ENCODE data around the gene KRT25. TPM values are rescaled to one million over a fixed set of nuclear protein-coding genes. Genes with fewer than 3 reads are reported as not detected.

The KRT25 gene
- total and polyA plus RNA-seq, 2 donors from 2014 or later, result not detected

GRCh38 chr17:40735016-40735415 lies 20.1 kb downstream of the KRT25 start:
- Histone ChIP-seq H3K36me3 (ENCODE audit: control insufficient read depth in 2 of 3, insufficient read depth in 3 of 3, low read length in 3 of 3) (no peaks in the 10 kb centered on the region), H3K27me3 (ENCODE audit: control insufficient read depth, insufficient read depth, low read length) (no peaks in the 10 kb centered on the region), H3K9me3 (ENCODE audit: control insufficient read depth in 2 of 3, insufficient read depth in 1 of 3, low read length in 3 of 3) (no peaks in the 10 kb centered on the region), H3K9ac (ENCODE audit: low read length in 3 of 3) (no peak overlapping the region), H3K4me3 (ENCODE audit: low read length in 3 of 3) (no peak overlapping the region), H3K4me1 (ENCODE audit: control insufficient read depth in 2 of 3, insufficient read depth in 2 of 3, low read depth in 1 of 3, low read length in 3 of 3) (no peaks in the 10 kb centered on the region), H3K27ac (ENCODE audit: low read depth in 2 of 2, low read length in 2 of 2) (no peak overlapping the region)
- DNase-seq (no peak), FAIRE-seq (no peak)
- no peak for TF ChIP-seq CTCF (IDR thresholded peaks at IDR 0.05; ENCODE audit: borderline replicate concordance, extremely low read depth, insufficient read depth)
- intact Hi-C loops (cut with DNase I), result no loop called here

DNA sequence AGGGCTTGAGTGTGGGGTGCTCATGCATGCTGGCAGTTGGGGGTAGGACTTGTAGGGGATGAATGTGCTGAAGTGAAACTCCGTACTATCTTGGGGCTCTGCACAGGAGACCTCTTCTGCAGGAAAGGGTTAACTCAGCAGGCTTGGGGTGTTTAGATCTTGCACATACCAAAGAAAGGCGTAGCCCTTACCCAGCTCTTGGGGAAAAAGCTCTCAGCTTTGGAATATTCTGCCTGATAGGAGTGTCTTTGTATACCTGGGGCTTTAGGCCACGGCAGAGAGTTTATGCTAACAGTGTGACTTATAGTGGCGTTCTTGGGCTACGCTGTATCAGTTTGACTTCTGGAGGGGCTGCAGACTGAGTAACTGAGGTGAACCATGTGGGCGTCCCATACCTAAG lies 21.1 kb downstream of the KRT25 start:
- Histone ChIP-seq H3K9me3 (ENCODE audit: control insufficient read depth in 2 of 3, insufficient read depth in 1 of 3, low read length in 3 of 3) (no peaks in the 10 kb centered on the region), H3K4me1 (ENCODE audit: control insufficient read depth in 2 of 3, insufficient read depth in 2 of 3, low read depth in 1 of 3, low read length in 3 of 3) (no peaks in the 10 kb centered on the region), H3K27ac (ENCODE audit: low read depth in 2 of 2, low read length in 2 of 2) (no peak overlapping the region), H3K9ac (ENCODE audit: low read length in 3 of 3) (no peak overlapping the region), H3K36me3 (ENCODE audit: control insufficient read depth in 2 of 3, insufficient read depth in 3 of 3, low read length in 3 of 3) (no peaks in the 10 kb centered on the region), H3K27me3 (ENCODE audit: control insufficient read depth, insufficient read depth, low read length) (no peaks in the 10 kb centered on the region), H3K4me3 (ENCODE audit: low read length in 3 of 3) (no peak overlapping the region)
- no peak for FAIRE-seq
- DNase-seq, result no peak
- intact Hi-C loops (cut with DNase I), result no loop called here
- no peak for TF ChIP-seq CTCF (IDR thresholded peaks at IDR 0.05; ENCODE audit: borderline replicate concordance, extremely low read depth, insufficient read depth)

DNA sequence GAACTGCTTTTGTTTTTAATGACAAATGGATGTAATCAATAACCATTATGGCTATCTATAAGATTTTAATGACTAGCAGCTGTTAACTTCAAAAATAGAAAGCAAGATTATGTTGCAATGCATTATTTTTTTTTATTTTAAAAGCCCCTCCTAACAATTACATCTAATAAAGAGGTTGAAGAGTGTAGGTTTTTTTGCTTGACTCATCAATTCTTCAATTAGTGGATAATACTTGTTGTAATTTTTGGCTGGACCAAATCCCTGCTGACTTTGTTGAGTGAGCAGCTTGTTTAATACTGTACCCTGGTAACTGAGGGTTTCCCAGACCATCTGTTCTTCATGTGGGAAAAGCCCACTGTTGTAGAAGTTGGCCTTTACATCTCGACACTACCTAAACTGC lies 24.2 kb downstream of the KRT25 start:
- no peaks in the 10 kb centered on the region for H3K9me3 ChIP-seq (ENCODE audit: control insufficient read depth in 2 of 3, insufficient read depth in 1 of 3, low read length in 3 of 3)
- DNase-seq (no peak), FAIRE-seq (no peak)
- no peaks in the 10 kb centered on the region for H3K36me3 ChIP-seq (ENCODE audit: control insufficient read depth in 2 of 3, insufficient read depth in 3 of 3, low read length in 3 of 3)
- no peak overlapping the region for H3K9ac ChIP-seq (ENCODE audit: low read length in 3 of 3)
- H3K4me3 ChIP-seq (ENCODE audit: low read length in 3 of 3), result no peak overlapping the region
- TF ChIP-seq CTCF (IDR thresholded peaks at IDR 0.05; ENCODE audit: borderline replicate concordance, extremely low read depth, insufficient read depth), result no peak
- H3K27ac ChIP-seq (ENCODE audit: low read depth in 2 of 2, low read length in 2 of 2), result no peak overlapping the region
- no peaks in the 10 kb centered on the region for H3K4me1 ChIP-seq (ENCODE audit: control insufficient read depth in 2 of 3, insufficient read depth in 2 of 3, low read depth in 1 of 3, low read length in 3 of 3)
- intact Hi-C loops (cut with DNase I), result no loop called here
- H3K27me3 ChIP-seq (ENCODE audit: control insufficient read depth, insufficient read depth, low read length), result no peaks in the 10 kb centered on the region
